ENCODE measurements around the gene CFAP221. TPM values are rescaled to one million over a fixed set of nuclear protein-coding genes. Genes with fewer than 3 reads are reported as not detected.

Gene CFAP221
- polyA plus RNA-seq, 2 of the 4 experiments (the other 2 are of a cell fraction) = 0.17 to 0.30 TPM

- DNase-seq (ENCODE audit: low read depth in 1 of 2, low spot score in 1 of 2) = no peak
- H3K9me3 ChIP-seq = no peaks in the 10 kb centered on the region
- ChIA-PET POLR2A (no interaction called here), CTCF (no interaction called here)
- WGBS (ENCODE audit: missing lambda C conversion rate) = 10% methylated on average over 1 of the region's 1 CpG
- no peak overlapping the region for H3K27ac ChIP-seq
- FAIRE-seq = no peak
- H3K4me3 ChIP-seq = no peak overlapping the region
- H3K4me2 ChIP-seq = no peak overlapping the region
- no peaks in the 10 kb centered on the region for H3K4me1 ChIP-seq
- no peak for ATAC-seq
- TF ChIP-seq E2F6 (IDR thresholded peaks at IDR 0.05; ENCODE audit: borderline replicate concordance, low read depth) (no peak), MYC (IDR thresholded peaks at IDR 0.05; ENCODE audit: borderline replicate concordance, low read length) (no peak), BHLHE40 (IDR thresholded peaks at IDR 0.05; ENCODE audit: low read depth, low read length) (no peak), FOXS1 (CRISPR knock-in tag; IDR thresholded peaks at IDR 0.05) (no peak), NFE2L2 (conservative IDR thresholded peaks at IDR 0.05; ENCODE audit: low read length) (no peak), EP300 (IDR thresholded peaks at IDR 0.05) (no peak), ATOH8 (CRISPR knock-in tag; IDR thresholded peaks at IDR 0.05; ENCODE audit: low read depth) (no peak), JUN (IDR thresholded peaks at IDR 0.05) (no peak), CHD2 (IDR thresholded peaks at IDR 0.05; ENCODE audit: low read length, partially characterized antibody) (no peak), ZNF302 (CRISPR knock-in tag; IDR thresholded peaks at IDR 0.05) (no peak), HOXB5 (CRISPR knock-in tag; IDR thresholded peaks at IDR 0.05) (no peak), KDM5A (IDR thresholded peaks at IDR 0.05) (no peak), ZFP36 (IDR thresholded peaks at IDR 0.05; ENCODE audit: borderline replicate concordance, partially characterized antibody) (no peak), POLR2A (IDR thresholded peaks at IDR 0.05; ENCODE audit: low read length) (no peak), SMC3 (IDR thresholded peaks at IDR 0.05) (no peak), RAD21 (conservative IDR thresholded peaks at IDR 0.05 in 1 of 2, IDR thresholded peaks at IDR 0.05 in 1 of 2) (no peak)
- TF ChIP-seq, protein P1, sequence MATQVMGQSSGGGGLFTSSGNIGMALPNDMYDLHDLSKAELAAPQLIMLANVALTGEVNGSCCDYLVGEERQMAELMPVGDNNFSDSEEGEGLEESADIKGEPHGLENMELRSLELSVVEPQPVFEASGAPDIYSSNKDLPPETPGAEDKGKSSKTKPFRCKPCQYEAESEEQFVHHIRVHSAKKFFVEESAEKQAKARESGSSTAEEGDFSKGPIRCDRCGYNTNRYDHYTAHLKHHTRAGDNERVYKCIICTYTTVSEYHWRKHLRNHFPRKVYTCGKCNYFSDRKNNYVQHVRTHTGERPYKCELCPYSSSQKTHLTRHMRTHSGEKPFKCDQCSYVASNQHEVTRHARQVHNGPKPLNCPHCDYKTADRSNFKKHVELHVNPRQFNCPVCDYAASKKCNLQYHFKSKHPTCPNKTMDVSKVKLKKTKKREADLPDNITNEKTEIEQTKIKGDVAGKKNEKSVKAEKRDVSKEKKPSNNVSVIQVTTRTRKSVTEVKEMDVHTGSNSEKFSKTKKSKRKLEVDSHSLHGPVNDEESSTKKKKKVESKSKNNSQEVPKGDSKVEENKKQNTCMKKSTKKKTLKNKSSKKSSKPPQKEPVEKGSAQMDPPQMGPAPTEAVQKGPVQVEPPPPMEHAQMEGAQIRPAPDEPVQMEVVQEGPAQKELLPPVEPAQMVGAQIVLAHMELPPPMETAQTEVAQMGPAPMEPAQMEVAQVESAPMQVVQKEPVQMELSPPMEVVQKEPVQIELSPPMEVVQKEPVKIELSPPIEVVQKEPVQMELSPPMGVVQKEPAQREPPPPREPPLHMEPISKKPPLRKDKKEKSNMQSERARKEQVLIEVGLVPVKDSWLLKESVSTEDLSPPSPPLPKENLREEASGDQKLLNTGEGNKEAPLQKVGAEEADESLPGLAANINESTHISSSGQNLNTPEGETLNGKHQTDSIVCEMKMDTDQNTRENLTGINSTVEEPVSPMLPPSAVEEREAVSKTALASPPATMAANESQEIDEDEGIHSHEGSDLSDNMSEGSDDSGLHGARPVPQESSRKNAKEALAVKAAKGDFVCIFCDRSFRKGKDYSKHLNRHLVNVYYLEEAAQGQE (IDR thresholded peaks at IDR 0.05) = no peak
Measured at GRCh38 chr2:119606674-119607073, 62.4 kb downstream of the CFAP221 start.

DNA sequence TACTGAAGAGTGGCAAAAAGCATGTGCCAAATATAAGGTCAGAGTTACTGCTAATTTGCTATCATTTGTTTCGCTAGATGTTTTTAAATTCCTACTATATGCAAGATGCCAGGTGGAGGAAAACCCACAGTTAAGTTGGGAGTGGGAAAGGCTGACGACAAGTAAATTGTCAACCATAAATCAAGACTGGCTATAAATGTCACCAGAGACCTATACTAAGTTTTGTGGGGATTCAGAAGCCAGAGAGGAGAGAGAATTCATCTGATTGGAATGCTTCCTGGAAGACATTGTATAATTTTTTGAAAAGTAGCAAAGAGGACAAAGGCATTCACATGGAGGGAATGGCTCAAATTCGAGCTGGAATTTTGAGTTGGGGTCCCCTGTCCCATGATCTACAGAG is 64.3 kb downstream of the CFAP221 start:
- no peak overlapping the region for H3K4me3 ChIP-seq
- ChIA-PET CTCF (interaction anchor here (0.7 kb wide), 1 partner anchor 38 kb away, joined by 3 read pairs; no protein-coding TSS in a partner anchor), POLR2A (no interaction called here)
- H3K4me1 ChIP-seq = no peaks in the 10 kb centered on the region
- TF ChIP-seq NR3C1 (IDR thresholded peaks at IDR 0.05) (no peak), E2F6 (IDR thresholded peaks at IDR 0.05; ENCODE audit: borderline replicate concordance, low read depth) (no peak)
- H3K4me2 ChIP-seq = no peak overlapping the region
- 8% methylated on average over 3 of the region's 3 CpGs for WGBS (ENCODE audit: missing lambda C conversion rate)
- H3K27ac ChIP-seq = no peak overlapping the region
- no peak for ATAC-seq
- peaks cover 12% of the 10 kb centered on the region for H3K9me3 ChIP-seq
- FAIRE-seq = no peak
- DNase-seq (ENCODE audit: low read depth in 1 of 2, low spot score in 1 of 2) = no peak

DNA sequence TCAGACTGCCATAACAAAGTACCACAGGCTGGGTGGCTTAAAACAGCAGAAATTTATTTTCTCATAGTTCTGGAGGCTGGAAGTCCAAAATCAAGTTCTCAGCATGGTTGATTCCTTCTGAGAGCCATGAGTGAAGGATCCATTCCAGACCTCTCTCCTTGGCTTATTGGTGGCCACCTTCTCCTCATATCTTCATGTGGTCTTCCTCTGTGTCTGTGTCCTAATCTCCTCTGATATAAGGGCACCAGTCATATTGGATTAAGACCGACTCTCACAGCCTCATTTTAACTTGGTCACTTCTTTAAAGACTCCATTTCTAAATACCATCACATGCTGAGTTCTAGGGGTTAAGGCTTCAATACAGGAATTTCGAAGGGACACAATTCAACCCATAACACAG is 65.1 kb downstream of the CFAP221 start:
- ChIA-PET CTCF (no interaction called here), POLR2A (no interaction called here)
- Histone ChIP-seq H3K4me3 (no peak overlapping the region), H3K9me3 (peaks cover 19% of the 10 kb centered on the region), H3K4me2 (no peak overlapping the region), H3K4me1 (no peaks in the 10 kb centered on the region), H3K27ac (no peak overlapping the region)
- DNase-seq (ENCODE audit: low read depth in 1 of 2, low spot score in 1 of 2) (no peak), ATAC-seq (no peak), FAIRE-seq (no peak)
- 0% methylated on average over 2 of the region's 2 CpGs for WGBS (ENCODE audit: missing lambda C conversion rate)
- TF ChIP-seq TP53 (CRISPR knock-in tag; IDR thresholded peaks at IDR 0.05) (no peak), USF2 (IDR thresholded peaks at IDR 0.05) (no peak), MAX (IDR thresholded peaks at IDR 0.05) (no peak), RFX5 (IDR thresholded peaks at IDR 0.05) (no peak), KDM1A (IDR thresholded peaks at IDR 0.05; ENCODE audit: low read depth) (no peak), ZC3H11A (IDR thresholded peaks at IDR 0.05) (no peak), CBX2 (IDR thresholded peaks at IDR 0.05; ENCODE audit: borderline replicate concordance, low read depth) (no peak)
- TF ChIP-seq, protein P1 (IDR thresholded peaks at IDR 0.05) = no peak

Data from A549 (cell line).